Measurements from ENCODE around the gene AMN. TPM values are rescaled to one million over a fixed set of nuclear protein-coding genes. Genes with fewer than 3 reads are reported as not detected.
A peak's percentile ranks its signal among the peaks of the same experiment; 100 is the strongest.

The AMN gene
- total and polyA plus RNA-seq, 4 donors = 0.16 to 8.8 (median 0.34) TPM

DNA sequence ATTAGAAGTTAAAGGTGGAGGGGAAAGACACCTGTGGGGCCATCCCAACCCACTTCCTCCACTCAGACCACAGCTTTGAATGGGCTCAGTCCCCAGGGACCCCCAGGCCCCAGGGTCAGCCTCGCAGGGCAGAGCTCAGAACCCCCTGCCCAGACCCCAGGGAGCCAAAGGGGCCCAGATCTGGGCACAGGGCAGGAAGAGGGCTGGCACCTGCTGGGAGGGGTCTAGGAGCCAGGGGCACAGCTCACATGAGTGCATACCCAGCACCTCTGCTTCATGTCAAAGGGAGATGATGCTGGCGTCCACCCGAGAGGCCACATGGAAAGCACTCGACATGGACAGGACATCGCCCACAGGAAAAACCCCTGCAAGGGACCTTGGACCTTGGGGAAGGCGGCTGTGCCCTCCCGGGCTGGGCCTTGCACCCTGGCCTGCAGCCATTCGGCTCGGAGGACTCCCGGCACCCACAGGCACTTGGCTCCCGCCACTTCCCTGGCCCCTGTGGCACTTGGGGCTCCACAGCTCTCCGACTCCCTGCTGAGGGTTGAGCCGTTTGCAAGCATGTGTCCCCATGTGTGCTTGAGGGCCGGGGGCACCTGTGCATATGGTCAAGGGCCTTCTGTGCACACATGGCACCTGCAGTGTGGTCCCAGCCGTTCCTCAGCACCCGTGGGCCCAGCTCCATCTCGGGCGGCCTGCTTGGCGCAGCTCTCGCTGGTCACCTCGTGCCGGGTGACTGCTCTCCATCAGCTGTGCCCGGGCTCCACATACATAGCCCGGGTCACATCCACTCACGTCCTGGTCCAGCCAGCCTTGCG lies 7.8 kb upstream of the AMN start:
- Histone ChIP-seq H3K27me3 (ENCODE audit: control insufficient read depth in 1 of 2, insufficient read depth in 2 of 2, low read length in 1 of 2) (no peaks in the 10 kb centered on the region), H3K4me1 (ENCODE audit: control insufficient read depth in 1 of 2, insufficient read depth in 2 of 2, low read length in 2 of 2) (no peaks in the 10 kb centered on the region), H3K36me3 (ENCODE audit: control insufficient read depth in 1 of 2, insufficient read depth in 2 of 2, low read length in 1 of 2) (no peaks in the 10 kb centered on the region), H3K9me3 (ENCODE audit: control insufficient read depth, low read length) (no peaks in the 10 kb centered on the region), H3K4me3 (ENCODE audit: low read length in 2 of 2) (no peak overlapping the region), H3K27ac (ENCODE audit: low read depth in 1 of 2, low read length in 2 of 2) (no peak overlapping the region)
- 82 to 84% methylated on average over 25 to 26 of the region's 26 CpGs for WGBS, 2 donors
- intact Hi-C loops (cut with DNase I) = loop anchor here in 1 of 2 donors (10.0 kb wide), 1 partner anchor 220 kb away; no protein-coding TSS in a partner anchor
- peak; percentile 43 to 66 for DNase-seq
- no peak for ATAC-seq (ENCODE audit: low FRiP score)

DNA sequence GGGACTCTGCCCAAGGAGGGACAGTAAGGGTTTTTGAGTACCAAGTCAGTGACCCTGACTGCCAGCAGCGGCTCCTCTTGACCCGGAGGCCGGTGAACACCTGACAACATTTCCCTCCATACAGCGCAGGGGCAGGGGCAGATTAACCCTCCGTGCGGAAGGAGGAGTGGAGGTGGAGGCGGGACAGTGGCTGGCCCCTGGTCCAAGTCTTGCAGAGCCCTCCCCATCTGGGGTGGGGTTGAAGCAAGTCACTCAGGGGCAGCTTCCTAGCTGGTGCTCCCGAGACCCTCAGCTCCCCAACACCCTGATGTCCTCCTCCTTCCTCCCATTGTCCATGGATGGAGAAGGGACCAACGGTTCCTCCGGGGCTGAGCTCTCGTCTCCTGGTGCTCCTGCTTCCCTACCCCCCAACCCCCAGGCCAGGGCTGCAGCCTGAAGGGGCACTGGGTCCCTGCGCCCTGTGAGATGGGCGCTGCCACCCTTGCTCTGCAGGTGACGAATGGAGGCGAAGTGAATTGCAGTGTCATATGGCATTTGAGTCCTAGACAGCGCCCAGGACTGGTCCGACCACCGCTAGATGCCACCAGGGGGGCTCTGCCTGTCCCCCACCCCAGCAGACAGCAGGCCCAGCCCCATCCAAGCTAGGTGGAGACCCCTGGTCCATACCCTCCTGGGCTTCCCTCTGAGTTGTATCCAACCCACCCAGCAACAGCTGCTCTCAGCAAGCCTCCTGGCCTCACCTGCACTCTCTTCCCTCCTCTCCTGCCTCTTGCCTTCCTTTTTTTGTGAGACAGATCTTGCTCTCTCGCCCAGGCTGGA lies 7.0 kb upstream of the AMN start:
- Histone ChIP-seq H3K4me1 (ENCODE audit: control insufficient read depth in 1 of 2, insufficient read depth in 2 of 2, low read length in 2 of 2) (no peaks in the 10 kb centered on the region), H3K36me3 (ENCODE audit: control insufficient read depth in 1 of 2, insufficient read depth in 2 of 2, low read length in 1 of 2) (no peaks in the 10 kb centered on the region), H3K27me3 (ENCODE audit: control insufficient read depth in 1 of 2, insufficient read depth in 2 of 2, low read length in 1 of 2) (no peaks in the 10 kb centered on the region), H3K4me3 (ENCODE audit: low read length in 2 of 2) (no peak overlapping the region), H3K9me3 (ENCODE audit: control insufficient read depth, low read length) (no peaks in the 10 kb centered on the region), H3K27ac (ENCODE audit: low read depth in 1 of 2, low read length in 2 of 2) (no peak overlapping the region)
- 86% methylated on average over 19 of the region's 19 CpGs for WGBS, 2 donors
- DNase-seq (peak; percentile 47 to 60), ATAC-seq (ENCODE audit: low FRiP score) (no peak)
- intact Hi-C loops (cut with DNase I) = loop anchor here (2.0 to 10.0 kb wide), 2 partner anchors 145 to 221 kb away; no protein-coding TSS in a partner anchor

DNA sequence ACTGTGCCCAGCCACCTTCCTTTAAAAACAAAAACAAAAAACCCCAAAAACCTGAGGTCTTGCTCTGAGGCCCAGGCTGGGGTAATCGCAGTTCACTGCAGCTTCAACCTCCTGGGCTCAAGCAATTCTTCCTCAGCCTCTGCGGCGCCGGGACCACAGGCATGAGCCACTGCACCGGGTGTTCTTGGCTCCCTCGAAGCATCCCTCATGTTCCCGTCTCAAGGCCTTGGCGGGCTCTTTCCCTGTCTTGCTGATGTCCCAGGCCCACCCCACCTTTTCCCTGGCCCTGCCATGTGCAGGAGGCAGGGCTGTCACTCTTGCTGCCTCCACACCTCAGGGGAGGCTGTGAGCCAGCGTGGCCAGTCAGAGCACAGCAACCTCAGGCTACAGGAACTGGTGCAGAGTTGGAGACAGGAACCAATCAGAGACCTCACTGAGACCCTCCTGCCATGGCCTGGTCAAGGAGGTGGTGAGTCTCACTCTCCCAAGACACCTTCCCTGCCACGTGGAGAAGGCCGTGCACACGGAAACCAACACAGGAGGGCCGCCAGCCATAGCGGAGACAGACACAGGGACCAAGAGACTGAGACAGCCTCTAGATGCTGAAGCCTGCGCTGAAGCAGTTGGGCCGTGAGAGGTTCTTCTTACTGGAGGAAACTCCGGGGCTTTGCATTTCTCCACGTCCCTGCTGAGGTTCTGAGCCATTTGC lies 6.0 kb upstream of the AMN start:
- H3K4me1 ChIP-seq (ENCODE audit: control insufficient read depth in 1 of 2, insufficient read depth in 2 of 2, low read length in 2 of 2) = no peaks in the 10 kb centered on the region
- no peaks in the 10 kb centered on the region for H3K9me3 ChIP-seq (ENCODE audit: control insufficient read depth, low read length)
- intact Hi-C loops (cut with DNase I) = loop anchor here (2.0 to 10.0 kb wide), 2 partner anchors 146 to 222 kb away; no protein-coding TSS in a partner anchor
- no peak overlapping the region for H3K27ac ChIP-seq (ENCODE audit: low read depth in 1 of 2, low read length in 2 of 2)
- no peak for ATAC-seq (ENCODE audit: low FRiP score)
- H3K27me3 ChIP-seq (ENCODE audit: control insufficient read depth in 1 of 2, insufficient read depth in 2 of 2, low read length in 1 of 2) = no peaks in the 10 kb centered on the region
- peak; percentile 20 to 73 for DNase-seq
- no peak overlapping the region for H3K4me3 ChIP-seq (ENCODE audit: low read length in 2 of 2)
- WGBS, 2 donors = 85 to 87% methylated on average over 18 of the region's 18 CpGs
- no peaks in the 10 kb centered on the region for H3K36me3 ChIP-seq (ENCODE audit: control insufficient read depth in 1 of 2, insufficient read depth in 2 of 2, low read length in 1 of 2)

DNA sequence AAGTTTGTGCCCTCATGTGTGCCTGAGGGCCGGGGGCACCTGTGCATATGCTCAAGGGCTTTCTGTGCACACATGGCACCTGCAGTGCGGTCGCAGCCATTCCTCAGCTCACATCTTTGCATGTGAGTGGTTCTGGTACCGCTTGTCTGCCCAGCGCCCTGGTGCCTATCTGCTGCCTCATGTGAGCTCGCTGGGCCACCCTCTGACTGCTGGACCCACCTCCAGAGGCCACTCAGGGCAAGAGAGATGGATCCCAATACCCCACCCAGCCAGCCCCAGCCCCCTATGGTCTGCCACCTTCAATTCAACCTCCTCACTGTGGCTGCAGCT lies 5.4 kb upstream of the AMN start:
- no peak overlapping the region for H3K27ac ChIP-seq (ENCODE audit: low read depth in 1 of 2, low read length in 2 of 2)
- H3K36me3 ChIP-seq (ENCODE audit: control insufficient read depth in 1 of 2, insufficient read depth in 2 of 2, low read length in 1 of 2) = no peaks in the 10 kb centered on the region
- intact Hi-C loops (cut with DNase I) = loop anchor here (2.0 to 10.0 kb wide), 2 partner anchors 146 to 222 kb away; no protein-coding TSS in a partner anchor
- no peaks in the 10 kb centered on the region for H3K4me1 ChIP-seq (ENCODE audit: control insufficient read depth in 1 of 2, insufficient read depth in 2 of 2, low read length in 2 of 2)
- no peaks in the 10 kb centered on the region for H3K27me3 ChIP-seq (ENCODE audit: control insufficient read depth in 1 of 2, insufficient read depth in 2 of 2, low read length in 1 of 2)
- ATAC-seq (ENCODE audit: low FRiP score) (peak; percentile 14), DNase-seq (peak; percentile 34 to 72)
- no peaks in the 10 kb centered on the region for H3K9me3 ChIP-seq (ENCODE audit: control insufficient read depth, low read length)
- no peak overlapping the region for H3K4me3 ChIP-seq (ENCODE audit: low read length in 2 of 2)
- 92 to 96% methylated on average over 6 of the region's 6 CpGs for WGBS, 2 donors

DNA sequence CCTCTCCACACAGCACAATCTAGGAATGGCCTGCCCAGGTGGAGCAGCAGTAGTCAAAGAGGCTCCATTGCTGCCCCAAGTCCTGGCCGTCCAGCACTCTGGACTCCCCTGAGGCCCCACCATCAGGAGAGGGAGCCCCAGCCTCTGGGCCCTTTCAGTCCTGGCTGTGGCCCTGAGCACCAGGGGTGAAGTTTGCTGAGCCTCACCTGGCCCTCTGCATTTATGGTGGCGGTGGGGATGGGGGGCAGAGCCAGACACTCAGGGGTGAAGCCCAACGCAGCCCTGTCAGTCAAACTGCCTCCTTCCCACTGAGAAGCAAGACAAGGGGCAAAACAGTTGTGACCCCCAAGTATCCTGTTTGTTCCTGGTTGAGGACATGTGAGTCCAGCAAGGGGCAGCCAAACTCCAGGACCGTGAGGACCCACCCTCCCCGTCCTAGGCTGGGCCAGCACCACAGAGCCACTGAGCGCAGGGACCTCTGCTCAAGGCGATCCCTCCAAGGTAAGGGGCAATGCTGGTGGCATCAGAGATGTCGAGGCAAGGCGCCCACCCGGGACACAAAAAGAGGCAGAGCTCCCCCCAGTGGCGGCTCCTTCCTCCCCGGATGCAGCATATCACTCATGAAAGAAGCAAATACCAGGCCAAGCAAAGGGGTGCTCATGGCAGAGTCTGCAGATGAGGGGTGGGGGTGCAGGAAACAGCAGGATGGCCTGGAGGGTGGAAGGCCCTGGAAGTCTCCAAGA lies 4.8 kb upstream of the AMN start:
- 43 to 47% methylated on average over 12 of the region's 12 CpGs for WGBS, 2 donors
- DNase-seq (peak; percentile 69 to 87), ATAC-seq (ENCODE audit: low FRiP score) (no peak)
- Histone ChIP-seq H3K27me3 (ENCODE audit: control insufficient read depth in 1 of 2, insufficient read depth in 2 of 2, low read length in 1 of 2) (no peaks in the 10 kb centered on the region), H3K4me1 (ENCODE audit: control insufficient read depth in 1 of 2, insufficient read depth in 2 of 2, low read length in 2 of 2) (no peaks in the 10 kb centered on the region), H3K4me3 (ENCODE audit: low read length in 2 of 2) (no peak overlapping the region), H3K27ac (ENCODE audit: low read depth in 1 of 2, low read length in 2 of 2) (no peak overlapping the region), H3K36me3 (ENCODE audit: control insufficient read depth in 1 of 2, insufficient read depth in 2 of 2, low read length in 1 of 2) (no peaks in the 10 kb centered on the region), H3K9me3 (ENCODE audit: control insufficient read depth, low read length) (no peaks in the 10 kb centered on the region)
- intact Hi-C loops (cut with DNase I) = loop anchor here (2.0 to 10.0 kb wide), 3 partner anchors 147 to 225 kb away; no protein-coding TSS in a partner anchor

DNA sequence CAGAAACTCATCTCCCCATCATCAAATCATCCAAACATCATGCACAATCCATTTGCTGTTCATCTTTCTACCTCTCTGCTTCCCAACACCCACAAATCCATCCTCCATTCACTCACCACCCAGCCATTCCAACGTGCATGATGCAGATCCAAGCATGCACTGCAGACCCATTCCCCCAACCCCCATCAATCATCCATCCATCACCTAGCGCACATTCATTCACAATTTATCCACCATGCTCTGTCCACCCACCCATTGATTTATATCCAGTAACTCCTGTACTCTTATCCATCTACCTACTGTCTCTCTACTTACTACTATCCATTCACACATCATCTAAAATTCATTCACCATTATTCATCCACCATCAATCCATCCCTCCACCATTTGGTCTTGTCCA lies 4.0 kb upstream of the AMN start:
- no peaks in the 10 kb centered on the region for H3K4me1 ChIP-seq (ENCODE audit: control insufficient read depth in 1 of 2, insufficient read depth in 2 of 2, low read length in 2 of 2)
- no peaks in the 10 kb centered on the region for H3K36me3 ChIP-seq (ENCODE audit: control insufficient read depth in 1 of 2, insufficient read depth in 2 of 2, low read length in 1 of 2)
- no peak overlapping the region for H3K27ac ChIP-seq (ENCODE audit: low read depth in 1 of 2, low read length in 2 of 2)
- no peaks in the 10 kb centered on the region for H3K9me3 ChIP-seq (ENCODE audit: control insufficient read depth, low read length)
- 56 to 59% methylated on average over 2 of the region's 2 CpGs for WGBS, 2 donors
- intact Hi-C loops (cut with DNase I) = loop anchor here (2.0 to 10.0 kb wide), 2 partner anchors 224 to 226 kb away; no protein-coding TSS in a partner anchor
- DNase-seq = no peak
- H3K27me3 ChIP-seq (ENCODE audit: control insufficient read depth in 1 of 2, insufficient read depth in 2 of 2, low read length in 1 of 2) = no peaks in the 10 kb centered on the region
- ATAC-seq (ENCODE audit: low FRiP score) = no peak
- no peak overlapping the region for H3K4me3 ChIP-seq (ENCODE audit: low read length in 2 of 2)

DNA sequence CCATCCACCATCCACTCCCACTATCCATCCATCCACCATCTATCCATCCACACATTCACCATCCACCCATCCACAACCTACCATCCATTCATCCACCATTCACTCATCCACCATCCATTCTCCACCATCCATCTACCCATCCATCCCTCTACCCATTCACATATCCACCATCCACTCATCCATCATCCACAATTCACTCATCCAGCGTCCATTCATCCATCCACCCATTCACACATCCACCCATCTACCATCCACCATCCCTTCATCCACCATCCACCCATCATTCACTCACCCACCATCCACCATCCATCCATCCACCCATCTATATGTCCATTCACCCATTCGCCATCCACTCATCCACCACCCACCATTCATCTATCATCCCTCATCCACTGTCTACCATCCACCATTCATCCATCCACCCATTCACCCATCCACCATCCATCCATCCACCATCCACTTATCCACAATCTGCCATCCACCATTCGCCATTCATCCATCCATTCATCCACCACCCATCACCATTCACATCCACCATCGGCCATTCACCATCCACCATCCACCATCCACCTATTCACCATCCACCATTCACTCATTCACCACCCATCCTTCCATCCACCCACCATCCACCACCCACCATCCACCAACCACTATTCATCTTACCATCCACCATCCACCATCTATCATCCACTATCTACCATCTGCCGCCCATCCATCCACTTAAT lies 2.0 kb upstream of the AMN start:
- DNase-seq = no peak
- Histone ChIP-seq H3K4me1 (ENCODE audit: control insufficient read depth in 1 of 2, insufficient read depth in 2 of 2, low read length in 2 of 2) (no peaks in the 10 kb centered on the region), H3K27me3 (ENCODE audit: control insufficient read depth in 1 of 2, insufficient read depth in 2 of 2, low read length in 1 of 2) (no peaks in the 10 kb centered on the region), H3K9me3 (ENCODE audit: control insufficient read depth, low read length) (no peaks in the 10 kb centered on the region), H3K27ac (ENCODE audit: low read depth in 1 of 2, low read length in 2 of 2) (no peak overlapping the region), H3K36me3 (ENCODE audit: control insufficient read depth in 1 of 2, insufficient read depth in 2 of 2, low read length in 1 of 2) (no peaks in the 10 kb centered on the region), H3K4me3 (ENCODE audit: low read length in 2 of 2) (no peak overlapping the region)
- ATAC-seq (ENCODE audit: low FRiP score) = no peak
- WGBS, 2 donors = 94 to 95% methylated on average over 5 of the region's 5 CpGs
- intact Hi-C loops (cut with DNase I) = loop anchor here in 1 of 2 donors (10.0 kb wide), 1 partner anchor 396 kb away; no protein-coding TSS in a partner anchor

Data from aorta (tissue), 5 donors.